ENCODE data around the gene ZNF672.
A peak's percentile ranks its signal among the peaks of the same experiment; 100 is the strongest.
"Not testable (repeated sequence)": the region's sequence is repeated elsewhere in the genome, so short reads cannot be mapped to it uniquely, and the experiment has no call there.

ZNF672 gene

GRCh38 chr1:248856176-248856575, 18.2 kb downstream of the ZNF672 start:
- DNase-seq (ENCODE audit: low spot score), result no peak

GRCh38 chr1:248857201-248857600, 19.2 kb downstream of the ZNF672 start:
- DNase-seq (ENCODE audit: low spot score), result no peak

GRCh38 chr1:248857749-248858095, 19.7 kb downstream of the ZNF672 start:
- no peak for DNase-seq (ENCODE audit: low spot score)

GRCh38 chr1:248858096-248858890, 20.3 kb downstream of the ZNF672 start:
- DNase-seq (ENCODE audit: low spot score), result peak; percentile 24

GRCh38 chr1:248858891-248859889, 21.2 kb downstream of the ZNF672 start, which contains the start of gene ZNF692:
TSS of gene ZNF692 (minus strand) at chr1:248859085. CDS start at chr1:248858309, 776 bp downstream.
- DNase-seq (ENCODE audit: low spot score), result peak; percentile 95

- no peak for DNase-seq (ENCODE audit: low spot score)
These were observed 22.0 kb downstream of the ZNF672 start for GRCh38 chr1:248860007-248860406.

GRCh38 chr1:248861616-248862015, 23.6 kb downstream of the ZNF672 start:
- DNase-seq (ENCODE audit: low spot score), result no peak

- DNase-seq (ENCODE audit: low spot score), result no peak
These were observed 24.6 kb downstream of the ZNF672 start for GRCh38 chr1:248862695-248862997.

GRCh38 chr1:248862998-248863881, 25.2 kb downstream of the ZNF672 start:
- DNase-seq (ENCODE audit: low spot score), result peak; percentile 66

GRCh38 chr1:248871837-248872401, 33.9 kb downstream of the ZNF672 start:
- DNase-seq (ENCODE audit: low spot score), result no peak

- DNase-seq (ENCODE audit: low spot score), result peak; percentile 54
These were observed 34.9 kb downstream of the ZNF672 start for GRCh38 chr1:248872752-248873408.

- DNase-seq (ENCODE audit: low spot score), result peak; percentile 97
These were observed 35.5 kb downstream of the ZNF672 start for GRCh38 chr1:248873409-248873992.

GRCh38 chr1:248873993-248874533, 36.0 kb downstream of the ZNF672 start:
- DNase-seq (ENCODE audit: low spot score), result peak; percentile 93

- DNase-seq (ENCODE audit: low spot score), result no peak
These were observed 43.2 kb downstream of the ZNF672 start for GRCh38 chr1:248881261-248881660.

GRCh38 chr1:248882427-248882826, 44.4 kb downstream of the ZNF672 start:
- DNase-seq (ENCODE audit: low spot score), result not testable (repeated sequence)

- no peak for DNase-seq (ENCODE audit: low spot score)
These were observed 46.7 kb downstream of the ZNF672 start for GRCh38 chr1:248884632-248885295.

- DNase-seq (ENCODE audit: low spot score), result no peak
These were observed 47.6 kb downstream of the ZNF672 start for GRCh38 chr1:248885646-248886045.

- DNase-seq (ENCODE audit: low spot score), result no peak
These were observed 48.3 kb downstream of the ZNF672 start for GRCh38 chr1:248886237-248886895.

GRCh38 chr1:248889914-248890243, 51.9 kb downstream of the ZNF672 start:
- not testable (repeated sequence) for DNase-seq (ENCODE audit: low spot score)

All from pons (tissue), 1 donor.